OCI-LY7 (cell line): ENCODE measurements around the gene PTPRM. TPM values are rescaled to one million over a fixed set of nuclear protein-coding genes. Genes with fewer than 3 reads are reported as not detected.

ENCODE experiments used
- BruUV-seq: library from RNA; stranded (reverse); fragments of 400-500 nt; replicated peaks from 2 replicates; lab custom pipeline; 2021; lab: Mats Ljungman, UMichigan
- CTCF ChIA-PET: fragments of 300-600 bp; sonication (Branson Sonifier 250); formaldehyde crosslinking; loops from one replicate; lab custom pipeline; 2022; ENCODE audit warnings: antibody characterized with exemption; ENCODE audit not compliant: unreplicated experiment; lab: Charles Lee
- POLR2A ChIA-PET: fragments of 300-600 bp; sonication (Branson Sonifier 250); formaldehyde crosslinking; loops from one replicate; lab custom pipeline; 2022; ENCODE audit warnings: antibody characterized with exemption; lab: Charles Lee
- DNase-seq: peaks from one replicate; pipeline ENCODE4 v3.0.0-alpha.2; 2015; ENCODE audit warnings: low spot score
- H2AFZ ChIP-seq: fragments of 200-600 bp; sonication (generic), shearing (Covaris generic); 2 replicates; pipeline ENCODE4 v1.6.1; 2014; ENCODE audit warnings: mild to moderate bottlenecking, antibody characterized with exemption, low read length, moderate library complexity
- H3K27ac ChIP-seq: fragments of 200-600 bp; sonication (generic); 2 replicates; pipeline ENCODE4 v1.5.1; 2014; ENCODE audit warnings: mixed run types, low read depth, mild to moderate bottlenecking, moderate library complexity, low read length, inconsistent platforms; ENCODE audit not compliant: poor library complexity, severe bottlenecking
- H3K36me3 ChIP-seq: fragments of 200-600 bp; sonication (generic); 2 replicates; pipeline ENCODE4 v1.6.1; 2014; ENCODE audit warnings: mild to moderate bottlenecking, antibody characterized with exemption, low read length, moderate library complexity, mixed read lengths; ENCODE audit not compliant: insufficient read depth
- H3K4me1 ChIP-seq: fragments of 200-600 bp; sonication (generic); 2 replicates; pipeline ENCODE4 v1.5.1; 2014; ENCODE audit warnings: mild to moderate bottlenecking, low read length; ENCODE audit not compliant: insufficient read depth, poor library complexity, severe bottlenecking
- H3K4me2 ChIP-seq: fragments of 200-600 bp; sonication (generic); 2 replicates; pipeline ENCODE4 v1.6.1; 2014; ENCODE audit warnings: mild to moderate bottlenecking, low read length
- H3K4me3 ChIP-seq: fragments of 200-600 bp; sonication (generic); 2 replicates; pipeline ENCODE4 v1.5.1; 2014; ENCODE audit warnings: mild to moderate bottlenecking, low read depth, low read length; ENCODE audit not compliant: poor library complexity, severe bottlenecking
- H3K79me2 ChIP-seq: fragments of 200-600 bp; sonication (generic); 2 replicates; pipeline ENCODE4 v1.6.1; 2016; ENCODE audit warnings: low read depth, mild to moderate bottlenecking, low read length, moderate library complexity, mixed read lengths; ENCODE audit not compliant: insufficient read depth
- H3K9me2 ChIP-seq: fragments of 200-600 bp; sonication (generic); 2 replicates; pipeline ENCODE4 v1.6.1; 2016; ENCODE audit warnings: mild to moderate bottlenecking, low read length, mixed read lengths; ENCODE audit not compliant: insufficient read depth
- H3K9me3 ChIP-seq: fragments of 200-600 bp; sonication (generic); 2 replicates; pipeline ENCODE4 v1.6.1; 2014; ENCODE audit warnings: mild to moderate bottlenecking, mixed run types, low read length, mixed read lengths
- H4K20me1 ChIP-seq: fragments of 200-600 bp; sonication (generic); 2 replicates; pipeline ENCODE4 v1.6.1; 2014; ENCODE audit warnings: mild to moderate bottlenecking, antibody characterized with exemption, low read length, moderate library complexity, mixed read lengths; ENCODE audit not compliant: insufficient read depth
- CTCF ChIP-seq: fragments of 200-600 bp; sonication (generic); conservative IDR thresholded peaks from 2 replicates; pipeline ENCODE4 v1.5.1; 2014; ENCODE audit warnings: mild to moderate bottlenecking, antibody characterized with exemption, low read length, moderate library complexity, mixed read lengths
- EZH2phosphoT487 ChIP-seq: fragments of 200-600 bp; sonication (generic); IDR thresholded peaks from 2 replicates; pipeline ENCODE4 v1.6.1; 2018; ENCODE audit warnings: low read depth, borderline replicate concordance, mild to moderate bottlenecking, mixed run types, antibody characterized with exemption, low read length, moderate library complexity, mixed read lengths
- intact Hi-C: fragments of 100-400 bp; cut with micrococcal nuclease; formaldehyde crosslinking; loops from one replicate; pipeline ENCODE4 v1.10.0; 2022; ENCODE audit not compliant: unreplicated experiment
- total RNA-seq, 2 experiments: library from RNA; depleted of rRNA in 1 of 2; stranded (reverse); fragments of >200 nt in 1 of 2; shearing (Covaris generic) in 1 of 2; gene quantifications; 2 replicates each; pipeline ENCODE4 v1.2.3, GENCODE V29; 2014 to 2022

The PTPRM gene
- total RNA-seq, 2 experiments from 2014 or later, result not detected

GRCh38 chr18:7889515-7889914, 322.4 kb downstream of the PTPRM start:
- H3K4me1 ChIP-seq, result no peaks in the 10 kb centered on the region
- BruUV-seq, result no TSS peak
- no peaks in the 10 kb centered on the region for H3K9me3 ChIP-seq
- no peak overlapping the region for H3K4me2 ChIP-seq
- TF ChIP-seq CTCF (no peak), EZH2phosphoT487 (no peak)
- no peaks in the 10 kb centered on the region for H4K20me1 ChIP-seq
- ChIA-PET POLR2A (interaction anchor here (0.6 kb wide), 1 partner anchor 394 kb away, joined by 3 read pairs; no protein-coding TSS in a partner anchor), CTCF (no interaction called here)
- H3K27ac ChIP-seq, result no peak overlapping the region
- no peak overlapping the region for H3K4me3 ChIP-seq
- DNase-seq, result no peak
- H3K36me3 ChIP-seq, result no peaks in the 10 kb centered on the region
- no peaks in the 10 kb centered on the region for H3K9me2 ChIP-seq
- H3K79me2 ChIP-seq, result no peaks in the 10 kb centered on the region
- no peak overlapping the region for H2AFZ ChIP-seq
- intact Hi-C loops, result no loop called here

GRCh38 chr18:7890075-7890474, 323.0 kb downstream of the PTPRM start:
- no peaks in the 10 kb centered on the region for H4K20me1 ChIP-seq
- H3K79me2 ChIP-seq, result no peaks in the 10 kb centered on the region
- H3K4me1 ChIP-seq, result no peaks in the 10 kb centered on the region
- no peak for DNase-seq
- intact Hi-C loops, result no loop called here
- H2AFZ ChIP-seq, result no peak overlapping the region
- no peaks in the 10 kb centered on the region for H3K9me3 ChIP-seq
- no peaks in the 10 kb centered on the region for H3K9me2 ChIP-seq
- POLR2A ChIA-PET, result no interaction called here
- H3K27ac ChIP-seq, result no peak overlapping the region
- H3K4me3 ChIP-seq, result no peak overlapping the region
- CTCF ChIA-PET, result no interaction called here
- TF ChIP-seq EZH2phosphoT487, result no peak
- TF ChIP-seq CTCF, result no peak
- H3K36me3 ChIP-seq, result no peaks in the 10 kb centered on the region
- no peak overlapping the region for H3K4me2 ChIP-seq
- no TSS peak for BruUV-seq

GRCh38 chr18:7892556-7892955, 325.4 kb downstream of the PTPRM start:
- no peak overlapping the region for H3K4me2 ChIP-seq

More at GRCh38 chr18:7892556-7892955, 325.4 kb downstream of the PTPRM start:
- H3K4me1 ChIP-seq, result no peaks in the 10 kb centered on the region
- no peaks in the 10 kb centered on the region for H4K20me1 ChIP-seq
- no TSS peak for BruUV-seq
- ChIA-PET CTCF (no interaction called here), POLR2A (no interaction called here)
- no peak overlapping the region for H3K4me3 ChIP-seq
- no peaks in the 10 kb centered on the region for H3K36me3 ChIP-seq
- no peak for TF ChIP-seq EZH2phosphoT487
- TF ChIP-seq CTCF, result no peak
- DNase-seq, result no peak
- no peaks in the 10 kb centered on the region for H3K9me3 ChIP-seq
- no peaks in the 10 kb centered on the region for H3K79me2 ChIP-seq
- H3K9me2 ChIP-seq, result no peaks in the 10 kb centered on the region
- H2AFZ ChIP-seq, result no peak overlapping the region
- intact Hi-C loops, result no loop called here
- no peak overlapping the region for H3K27ac ChIP-seq
